Endothelial cell of umbilical vein (primary cell): Measurements from ENCODE around the gene SERGEF. TPM values are rescaled to one million over a fixed set of nuclear protein-coding genes. Genes with fewer than 3 reads are reported as not detected.

ENCODE experiments used
- BruUV-seq: library from RNA; stranded (reverse); fragments of 400-500 nt; replicated peaks from 2 replicates; lab custom pipeline; 2021; lab: Mats Ljungman, UMichigan
- CTCF ChIA-PET: fragments of 300-600, 350-600 bp; sonication (Branson Sonifier 250); formaldehyde crosslinking; loops from one replicate; lab custom pipeline; 2021; ENCODE audit warnings: antibody characterized with exemption, inconsistent platforms; lab: Charles Lee
- POLR2A ChIA-PET: fragments of 300-600, 350-600 bp; sonication (Branson Sonifier 250); formaldehyde crosslinking; loops from one replicate; lab custom pipeline; 2021; ENCODE audit warnings: antibody characterized with exemption, inconsistent platforms; lab: Charles Lee
- DNase-seq: peaks from one replicate; pipeline ENCODE4 v3.0.0-alpha.2; 2011; ENCODE audit warnings: low read depth, low spot score
- FAIRE-seq: peaks from 2 replicates; lab custom pipeline; 2011; peaks lifted over from hg19 to GRCh38; lab: Jason Lieb, UNC
- H2AFZ ChIP-seq: 2 replicates; pipeline ENCODE4 v1.6.0; 2012; ENCODE audit warnings: low read depth, low read length, control low read depth, inconsistent platforms
- H3K27ac ChIP-seq: 2 replicates; pipeline ENCODE4 v1.5.1; 2011; ENCODE audit warnings: low read depth, mild to moderate bottlenecking, control low read depth, low read length, moderate library complexity; ENCODE audit not compliant: insufficient read depth
- H3K27me3 ChIP-seq, 2 experiments: 2 replicates each; pipeline versions ENCODE4 v1.6.0 to v1.6.1; 2011; ENCODE audit warnings: low read length in 2 of 2, mixed read lengths in 1 of 2; ENCODE audit not compliant: control insufficient read depth in 2 of 2, insufficient read depth in 2 of 2
- H3K36me3 ChIP-seq, 2 experiments: 2 replicates in 1 of 2; 3 replicates in 1 of 2; pipeline ENCODE4 v1.5.1; 2011; ENCODE audit warnings: low read length in 2 of 2, mild to moderate bottlenecking in 1 of 2, moderate library complexity in 1 of 2; ENCODE audit not compliant: control insufficient read depth in 2 of 2, insufficient read depth in 2 of 2; ENCODE audit errors: extremely low read depth in 1 of 2
- H3K4me1 ChIP-seq: 3 replicates; pipeline ENCODE4 v1.5.1; 2011; ENCODE audit warnings: mild to moderate bottlenecking, low read length; ENCODE audit not compliant: control insufficient read depth, insufficient read depth; ENCODE audit errors: extremely low read depth
- H3K4me2 ChIP-seq: 2 replicates; pipeline ENCODE4 v1.6.1; 2011; ENCODE audit warnings: low read length, control low read depth, mixed read lengths; ENCODE audit not compliant: insufficient read depth
- H3K4me3 ChIP-seq, 3 experiments: fragments of 200-600 bp in 1 of 3; sonication (generic), shearing (Covaris generic) in 1 of 3; replicated peaks in 1 of 3; 2 replicates each; pipeline ENCODE4 v1.5.1; 2011 to 2016; ENCODE audit warnings: control low read depth in 3 of 3, low read length in 3 of 3, mild to moderate bottlenecking in 2 of 3, inconsistent platforms in 1 of 3, low read depth in 1 of 3, moderate library complexity in 1 of 3; ENCODE audit not compliant: insufficient read depth in 1 of 3
- H3K79me2 ChIP-seq: 2 replicates; pipeline ENCODE4 v1.6.0; 2012; ENCODE audit warnings: low read length, inconsistent platforms; ENCODE audit not compliant: control insufficient read depth, insufficient read depth
- H3K9ac ChIP-seq: replicated peaks from 2 replicates; pipeline ENCODE3; 2011; ENCODE audit warnings: low read length, control low read depth; ENCODE audit not compliant: insufficient read depth; ENCODE audit errors: extremely low read depth
- H3K9me1 ChIP-seq: replicated peaks from 3 replicates; pipeline ENCODE4 v1.6.0; 2011; ENCODE audit warnings: mild to moderate bottlenecking, low read length; ENCODE audit not compliant: control insufficient read depth, insufficient read depth; ENCODE audit errors: extremely low read depth
- H3K9me3 ChIP-seq: replicated peaks from 2 replicates; pipeline ENCODE4 v1.5.1; 2012; ENCODE audit warnings: low read length, inconsistent platforms; ENCODE audit not compliant: control insufficient read depth, insufficient read depth
- H4K20me1 ChIP-seq: replicated peaks from 2 replicates; pipeline ENCODE3; 2011; ENCODE audit warnings: mild to moderate bottlenecking, low read length; ENCODE audit not compliant: control insufficient read depth, insufficient read depth; ENCODE audit errors: extremely low read depth
- CTCF ChIP-seq, 2 donors: IDR thresholded peaks; 1 replicate in 1 of 2; 2 replicates in 1 of 2; pipeline ENCODE4 v1.5.1; 2011; ENCODE audit warnings: low read length in 2 of 2, mild to moderate bottlenecking in 2 of 2, moderate library complexity in 2 of 2, control low read depth in 1 of 2, inconsistent platforms in 1 of 2, low read depth in 1 of 2; ENCODE audit not compliant: insufficient read depth in 1 of 2; ENCODE audit errors: extremely low read depth in 1 of 2
- JUN ChIP-seq: IDR thresholded peaks from 2 replicates; pipeline ENCODE4 v1.6.1; 2011; ENCODE audit warnings: borderline replicate concordance, low read depth; ENCODE audit not compliant: insufficient read length, insufficient read depth
- POLR2AphosphoS5 ChIP-seq: IDR thresholded peaks from 2 replicates; pipeline ENCODE4 v1.6.1; 2012; ENCODE audit warnings: low read depth, mild to moderate bottlenecking, control low read depth, low read length, moderate library complexity; ENCODE audit not compliant: insufficient read depth
- dilution Hi-C: fragments of 300-500 bp; cut with MboI; formaldehyde crosslinking; loops from one replicate; pipeline ENCODE4 v1.15.0; 2019; ENCODE audit warnings: low sequenced_read_pairs; ENCODE audit not compliant: extremely low pct_ligation_motif_present
- intact Hi-C: fragments of 100-400 bp; cut with micrococcal nuclease; formaldehyde crosslinking; loops from one replicate; pipeline ENCODE4 v1.10.0; 2022
- polyA plus RNA-seq, 4 experiments: library from polyadenylated mRNA; depleted of rRNA in 3 of 4; stranded (reverse) in 3 of 4; unstranded in 1 of 4; fragments of >200 nt; gene quantifications; 2 replicates each; pipeline versions ENCODE4 v1.2.1 to v1.2.3, GENCODE V29; 2011 to 2012; ENCODE audit warnings: missing spikeins in 1 of 4
- total RNA-seq: library from RNA; stranded (reverse); gene quantifications from 2 replicates; pipeline ENCODE4 v1.2.3, GENCODE V29; 2021
- TF ChIP-seq, protein P1 (sequence below): IDR thresholded peaks from 2 replicates; pipeline ENCODE4 v1.6.1; 2011; ENCODE audit not compliant: insufficient read depth, insufficient read length

SERGEF gene
- total and polyA plus RNA-seq, 2 donors (not counting 3 experiments of a cell fraction or from before 2014, with no cell fraction given): 8.7 to 16.7 TPM

DNA sequence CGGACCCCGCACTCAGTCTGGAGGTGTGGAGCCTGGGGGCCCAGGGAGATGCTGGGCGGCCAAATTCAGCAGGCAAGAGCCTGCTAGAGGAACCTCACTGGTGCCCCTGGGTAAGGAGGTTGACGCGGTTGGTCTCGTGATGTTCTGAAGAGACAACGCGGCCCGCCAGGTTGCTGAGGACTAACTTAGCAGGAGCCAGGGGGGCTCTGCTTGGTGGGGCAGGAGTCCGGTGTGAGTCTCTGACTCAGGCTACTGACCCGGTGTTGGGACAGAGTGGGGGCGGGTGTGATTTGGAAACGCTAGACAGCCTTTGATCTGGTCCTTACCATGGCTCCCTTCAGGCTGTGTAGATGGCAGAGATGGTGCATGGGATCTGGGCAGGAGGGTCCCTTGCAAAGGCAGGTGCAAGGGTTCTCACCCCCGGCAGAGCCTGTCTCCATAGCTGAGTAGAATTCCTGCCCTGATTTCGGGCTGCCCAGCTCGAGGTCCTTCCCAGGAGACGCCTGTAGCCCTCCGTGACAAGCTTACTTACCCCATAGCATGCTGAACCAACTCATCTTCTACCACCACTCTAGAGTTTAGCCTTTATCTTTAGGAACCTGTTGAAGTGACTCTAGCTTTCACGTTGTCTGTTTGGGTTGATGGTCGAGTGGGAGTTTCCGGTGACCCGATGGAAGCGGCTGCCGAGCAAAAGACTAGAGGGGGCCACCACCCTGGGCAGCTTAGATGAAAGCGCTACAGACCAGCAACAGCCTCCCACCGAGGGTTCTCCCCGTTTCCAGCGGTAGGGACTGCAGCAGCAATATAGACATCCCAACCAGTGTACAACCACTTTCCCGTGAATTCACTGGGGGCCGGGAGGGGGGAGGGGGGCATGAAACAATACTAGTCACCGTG lies 239.9 kb downstream of the SERGEF start:
- FAIRE-seq (no peak), DNase-seq (no peak)
- Histone ChIP-seq H3K27ac (no peak overlapping the region), H3K4me1 (no peaks in the 10 kb centered on the region), H3K36me3 (no peaks in the 10 kb centered on the region), H3K27me3 (no peaks in the 10 kb centered on the region), H2AFZ (no peak overlapping the region), H3K4me3 (no peak overlapping the region), H3K4me2 (no peak overlapping the region), H3K9me3 (no peaks in the 10 kb centered on the region), H3K9me1 (no peaks in the 10 kb centered on the region), H3K9ac (no peak overlapping the region), H4K20me1 (no peaks in the 10 kb centered on the region), H3K79me2 (no peaks in the 10 kb centered on the region)
- ChIA-PET POLR2A (no interaction called here), CTCF (interaction anchor here (1.2 kb wide), 1 partner anchor 10 kb away, joined by 3 read pairs; no protein-coding TSS in a partner anchor)
- TF ChIP-seq JUN (no peak), CTCF (IDR thresholded peaks at IDR 0.05; ENCODE audit: extremely low read depth in 1 of 2, insufficient read depth in 1 of 2, low read depth in 1 of 2, low read length in 2 of 2) (no peak), POLR2AphosphoS5 (no peak)
- TF ChIP-seq, protein P1, sequence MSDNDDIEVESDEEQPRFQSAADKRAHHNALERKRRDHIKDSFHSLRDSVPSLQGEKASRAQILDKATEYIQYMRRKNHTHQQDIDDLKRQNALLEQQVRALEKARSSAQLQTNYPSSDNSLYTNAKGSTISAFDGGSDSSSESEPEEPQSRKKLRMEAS: no peak
- dilution Hi-C loops (no loop called here), intact Hi-C loops (no loop called here)
- no TSS peak for BruUV-seq
